A549 (cell line): ENCODE data around the gene OR2V1. TPM values are rescaled to one million over a fixed set of nuclear protein-coding genes. Genes with fewer than 3 reads are reported as not detected.

ENCODE experiments used
- ATAC-seq, 2 experiments: fragments of 200-7000 bp in 1 of 2; fragments of >200 bp in 1 of 2; cut with Nextera tagmentation in 1 of 2; cut with Tn5 transposase in 1 of 2; 3 replicates each; pipeline versions ENCODE4 v1.8.0 to v1.9.1; 2018 to 2020; ENCODE audit warnings: mild to moderate bottlenecking in 1 of 2, moderate library complexity in 1 of 2
- CTCF ChIA-PET: fragments of 300-600 bp; sonication (Branson Sonifier 250); formaldehyde crosslinking; extraction: SDS; loops from one replicate; lab custom pipeline; 2021; ENCODE audit warnings: antibody characterized with exemption, inconsistent platforms; lab: Yijun Ruan, JAX
- POLR2A ChIA-PET: fragments of 350-600 bp; formaldehyde crosslinking; extraction: SDS; loops from one replicate; lab custom pipeline; 2021; ENCODE audit warnings: antibody characterized with exemption, inconsistent platforms; lab: Yijun Ruan, JAX
- DNase-seq, 2 experiments: peaks; one replicate each; pipeline versions ENCODE4 v3.0.0 to v3.0.0-alpha.2; 2011 to 2016; ENCODE audit warnings: low read depth in 1 of 2, low spot score in 1 of 2
- FAIRE-seq: peaks from 2 replicates; lab custom pipeline; 2011; peaks lifted over from hg19 to GRCh38; lab: Jason Lieb, UNC
- H3K27ac ChIP-seq, 2 experiments: fragments of >200 bp; sonication (Bioruptor Twin); formaldehyde crosslinking; 3 replicates each; pipeline ENCODE4 v1.5.1; 2016 to 2017
- H3K4me1 ChIP-seq: fragments of >200 bp; sonication (Bioruptor Twin); formaldehyde crosslinking; 3 replicates; pipeline ENCODE4 v1.6.1; 2016
- H3K4me2 ChIP-seq: fragments of >200 bp; sonication (Bioruptor Twin); formaldehyde crosslinking; 3 replicates; pipeline ENCODE4 v1.6.1; 2016
- H3K4me3 ChIP-seq: fragments of >200 bp; sonication (Bioruptor Twin); formaldehyde crosslinking; 3 replicates; pipeline ENCODE4 v1.5.1; 2016
- H3K9me3 ChIP-seq: fragments of >200 bp; sonication (Bioruptor Twin); formaldehyde crosslinking; 3 replicates; pipeline ENCODE4 v1.6.1; 2016
- CBX8 ChIP-seq: fragments of 200-600 bp; sonication (generic); IDR thresholded peaks from 2 replicates; pipeline ENCODE4 v1.6.1; 2016
- CEBPB ChIP-seq, 2 experiments: fragments of >200 bp in 1 of 2; sonication (Bioruptor Twin) in 1 of 2; formaldehyde crosslinking in 1 of 2; IDR thresholded peaks; 2 replicates each; pipeline ENCODE4 v1.6.1; 2012 to 2016
- EHF ChIP-seq: fragments of 250-450 bp; sonication (Bioruptor Pico); IDR thresholded peaks from 2 replicates; pipeline ENCODE4 v1.5.0; 2020; ENCODE audit warnings: mild to moderate bottlenecking
- ESRRA ChIP-seq: fragments of 150-350 bp; IDR thresholded peaks from 2 replicates; pipeline ENCODE4 v1.6.1; 2014; ENCODE audit warnings: mild to moderate bottlenecking, low read length, borderline replicate concordance
- FOXS1 ChIP-seq: fragments of 250-450 bp; sonication (Bioruptor Pico); IDR thresholded peaks from 2 replicates; pipeline ENCODE4 v1.5.0; 2020; ENCODE audit warnings: mild to moderate bottlenecking, moderate library complexity
- JUN ChIP-seq, 2 experiments: fragments of >200 bp; sonication (Bioruptor Twin); formaldehyde crosslinking; IDR thresholded peaks; 2 replicates in 1 of 2; 3 replicates in 1 of 2; pipeline ENCODE4 v1.6.1; 2016 to 2017
- JUNB ChIP-seq: fragments of >200 bp; sonication (Bioruptor Twin); formaldehyde crosslinking; IDR thresholded peaks from 2 replicates; pipeline ENCODE4 v1.6.1; 2016
- KDM1A ChIP-seq: fragments of 200-600 bp; sonication (generic); IDR thresholded peaks from 2 replicates; pipeline ENCODE4 v1.6.1; 2016; ENCODE audit warnings: low read depth, mild to moderate bottlenecking
- MAZ ChIP-seq: fragments of 150-350 bp; IDR thresholded peaks from 2 replicates; pipeline ENCODE4 v1.6.1; 2014; ENCODE audit warnings: antibody characterized with exemption, low read depth, low read length, borderline replicate concordance
- RCOR1 ChIP-seq: fragments of 150-350 bp; IDR thresholded peaks from 2 replicates; pipeline ENCODE4 v1.6.1; 2014; ENCODE audit warnings: antibody characterized with exemption, low read length, low read depth
- SREBF2 ChIP-seq: fragments of 450-650 bp; IDR thresholded peaks from 2 replicates; pipeline ENCODE4 v1.6.1; 2014; ENCODE audit warnings: mild to moderate bottlenecking, moderate library complexity
- TP53 ChIP-seq: fragments of 250-450 bp; sonication (Bioruptor Pico); IDR thresholded peaks from 2 replicates; pipeline ENCODE4 v1.5.0; 2021; ENCODE audit warnings: mild to moderate bottlenecking, moderate library complexity
- WGBS: methylation state at CpG from one replicate; pipeline ENCODE4 v1.1.6; 2017; ENCODE audit errors: missing lambda C conversion rate; 5-methylcytosine and 5-hydroxymethylcytosine counted together
- polyA plus RNA-seq, 4 experiments: library from polyadenylated mRNA; depleted of rRNA in 3 of 4; stranded (reverse); fragments of >200 nt; fragmentation: RNase III in 1 of 4; extraction: RNeasy Plus Mini Kit Qiagen cat#74134 plus additional on column Dnase treatment in 1 of 4; gene quantifications; 2 replicates in 3 of 4; 3 replicates in 1 of 4; pipeline ENCODE4 v1.2.3, GENCODE V29; 2011 to 2017
- TF ChIP-seq, protein P1 (sequence below): IDR thresholded peaks from 2 replicates; pipeline ENCODE4 v1.6.1; 2012; ENCODE audit warnings: low read depth, borderline replicate concordance
- TF ChIP-seq, protein P2 (sequence below): fragments of >200 bp; sonication (Bioruptor Twin); formaldehyde crosslinking; IDR thresholded peaks from 3 replicates; pipeline ENCODE4 v1.6.1; 2016
- TF ChIP-seq, protein P3 (sequence below): IDR thresholded peaks from 2 replicates; pipeline ENCODE4 v1.6.1; 2012
- TF ChIP-seq, protein P4 (sequence below): fragments of 200-600 bp; sonication (generic); IDR thresholded peaks from 2 replicates; pipeline ENCODE4 v1.6.1; 2016; ENCODE audit warnings: antibody characterized with exemption, mild to moderate bottlenecking, moderate library complexity

The OR2V1 gene
- polyA plus RNA-seq, 2 of the 4 experiments (the other 2 are of a cell fraction): not detected

DNA sequence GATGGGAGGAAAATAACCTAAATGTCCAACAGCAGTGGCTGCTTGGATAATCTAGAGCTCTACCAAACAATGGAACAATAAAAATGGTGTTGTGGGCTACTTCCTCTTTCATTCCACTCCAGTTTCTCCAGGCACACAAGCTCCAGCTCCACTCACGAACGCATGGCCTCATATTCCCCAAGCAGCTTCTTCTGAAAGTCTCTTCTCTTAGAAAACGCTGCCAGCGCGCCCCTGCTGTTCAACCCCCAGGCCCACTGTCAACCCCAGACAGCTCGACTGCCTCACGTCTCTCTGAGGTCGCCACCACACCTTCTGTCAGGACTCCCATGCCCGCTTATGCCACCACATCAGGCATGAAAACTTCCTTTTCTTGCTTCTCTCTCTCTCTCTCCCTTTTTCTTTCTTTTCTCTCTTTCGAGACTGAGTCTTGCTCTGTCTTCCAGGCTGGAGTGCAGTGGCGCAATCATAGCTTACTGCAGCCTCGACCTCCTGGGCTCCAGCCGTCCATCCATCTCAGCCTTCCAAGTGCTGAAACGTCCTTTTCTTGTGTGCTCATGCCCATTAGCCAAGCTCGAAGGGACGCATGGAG, 32.6 kb upstream of the OR2V1 start:
- H3K4me2 ChIP-seq: peak overlapping the region; percentile 50
- FAIRE-seq (peak; percentile 98), DNase-seq (peak in 1 of 2 experiments; percentile 56), ATAC-seq (peak; percentile 32 to 43; a peak in 3 of 6 replicates)
- H3K4me1 ChIP-seq: peaks cover 28% of the 10 kb centered on the region
- H3K27ac ChIP-seq: peak overlapping the region in 1 of 2 experiments; percentile 71; a peak in 3 of 6 replicates
- no peaks in the 10 kb centered on the region for H3K9me3 ChIP-seq
- ChIA-PET POLR2A (no interaction called here), CTCF (interaction anchor here (0.8 to 1.2 kb wide), 2 partner anchors 9 to 295 kb away, joined by 3 to 4 read pairs; no protein-coding TSS in a partner anchor)
- peak; percentile 63 for TF ChIP-seq SREBF2
- TF ChIP-seq, protein P1, sequence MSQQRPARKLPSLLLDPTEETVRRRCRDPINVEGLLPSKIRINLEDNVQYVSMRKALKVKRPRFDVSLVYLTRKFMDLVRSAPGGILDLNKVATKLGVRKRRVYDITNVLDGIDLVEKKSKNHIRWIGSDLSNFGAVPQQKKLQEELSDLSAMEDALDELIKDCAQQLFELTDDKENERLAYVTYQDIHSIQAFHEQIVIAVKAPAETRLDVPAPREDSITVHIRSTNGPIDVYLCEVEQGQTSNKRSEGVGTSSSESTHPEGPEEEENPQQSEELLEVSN: 0 out of 2 replicates have a peak, but pooled peaks have one; percentile 26
- TF ChIP-seq, protein P2, sequence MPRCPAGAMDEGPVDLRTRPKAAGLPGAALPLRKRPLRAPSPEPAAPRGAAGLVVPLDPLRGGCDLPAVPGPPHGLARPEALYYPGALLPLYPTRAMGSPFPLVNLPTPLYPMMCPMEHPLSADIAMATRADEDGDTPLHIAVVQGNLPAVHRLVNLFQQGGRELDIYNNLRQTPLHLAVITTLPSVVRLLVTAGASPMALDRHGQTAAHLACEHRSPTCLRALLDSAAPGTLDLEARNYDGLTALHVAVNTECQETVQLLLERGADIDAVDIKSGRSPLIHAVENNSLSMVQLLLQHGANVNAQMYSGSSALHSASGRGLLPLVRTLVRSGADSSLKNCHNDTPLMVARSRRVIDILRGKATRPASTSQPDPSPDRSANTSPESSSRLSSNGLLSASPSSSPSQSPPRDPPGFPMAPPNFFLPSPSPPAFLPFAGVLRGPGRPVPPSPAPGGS: no peak
- TF ChIP-seq CBX8: no peak
- TF ChIP-seq, protein P3, sequence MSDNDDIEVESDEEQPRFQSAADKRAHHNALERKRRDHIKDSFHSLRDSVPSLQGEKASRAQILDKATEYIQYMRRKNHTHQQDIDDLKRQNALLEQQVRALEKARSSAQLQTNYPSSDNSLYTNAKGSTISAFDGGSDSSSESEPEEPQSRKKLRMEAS: no peak
- H3K4me3 ChIP-seq: no peak overlapping the region
- WGBS: 58% methylated on average over 16 of the region's 16 CpGs

DNA sequence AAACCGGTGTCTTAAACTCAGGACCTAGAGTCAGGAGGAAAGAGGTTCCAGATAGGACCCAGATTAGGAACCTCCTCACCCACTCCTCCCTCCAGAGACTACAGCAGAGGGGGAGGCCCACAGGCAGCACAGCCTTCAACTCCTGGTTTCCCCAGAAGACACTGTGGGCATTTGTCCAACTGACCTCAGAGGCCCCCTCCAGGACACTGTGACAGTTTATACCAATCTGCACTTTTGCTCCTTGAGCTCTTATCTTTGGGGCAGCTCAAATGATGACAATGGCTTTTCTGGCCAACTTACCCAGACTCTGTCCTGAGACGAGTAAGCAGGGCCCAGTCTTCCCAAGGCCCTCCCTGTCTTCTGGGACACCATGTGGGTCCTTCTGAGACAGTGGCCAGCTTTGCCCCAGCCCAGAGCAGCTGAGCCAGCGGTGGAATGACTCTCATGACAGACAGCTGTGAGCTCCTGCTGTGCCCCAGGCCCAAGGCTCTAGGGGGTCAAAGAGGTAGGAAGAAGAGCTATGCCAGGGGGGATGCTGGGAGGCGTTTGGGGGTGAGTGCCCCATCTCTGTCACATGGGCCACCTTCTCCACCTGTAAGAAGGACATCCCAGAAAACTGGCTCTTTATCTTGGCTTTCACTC, 30.7 kb upstream of the OR2V1 start:
- WGBS: 91% methylated on average over 4 of the region's 4 CpGs
- Histone ChIP-seq H3K4me2 (peak overlapping the region; percentile 89), H3K4me1 (peaks cover 22% of the 10 kb centered on the region), H3K27ac (peak overlapping the region; percentile 91), H3K4me3 (peak overlapping the region; percentile 38), H3K9me3 (no peaks in the 10 kb centered on the region)
- ATAC-seq: no peak
- ChIA-PET POLR2A (no interaction called here), CTCF (interaction anchor here (0.8 to 1.5 kb wide), 4 partner anchors 12 to 47 kb away, joined by 3 to 5 read pairs (median 4); no protein-coding TSS in a partner anchor)
- no peak for DNase-seq
- TF ChIP-seq RCOR1 (no peak), FOXS1 (CRISPR knock-in tag) (no peak), KDM1A (no peak), MAZ (no peak), CBX8 (no peak), JUNB (no peak), JUN (IDR thresholded peaks at IDR 0.05) (no peak), TP53 (CRISPR knock-in tag) (0 out of 2 replicates have a peak, but pooled peaks have one; percentile 0), EHF (CRISPR knock-in tag) (0 out of 2 replicates have a peak, but pooled peaks have one; percentile 24), ESRRA (no peak), CEBPB (IDR thresholded peaks at IDR 0.05) (no peak)
- TF ChIP-seq, protein P4, sequence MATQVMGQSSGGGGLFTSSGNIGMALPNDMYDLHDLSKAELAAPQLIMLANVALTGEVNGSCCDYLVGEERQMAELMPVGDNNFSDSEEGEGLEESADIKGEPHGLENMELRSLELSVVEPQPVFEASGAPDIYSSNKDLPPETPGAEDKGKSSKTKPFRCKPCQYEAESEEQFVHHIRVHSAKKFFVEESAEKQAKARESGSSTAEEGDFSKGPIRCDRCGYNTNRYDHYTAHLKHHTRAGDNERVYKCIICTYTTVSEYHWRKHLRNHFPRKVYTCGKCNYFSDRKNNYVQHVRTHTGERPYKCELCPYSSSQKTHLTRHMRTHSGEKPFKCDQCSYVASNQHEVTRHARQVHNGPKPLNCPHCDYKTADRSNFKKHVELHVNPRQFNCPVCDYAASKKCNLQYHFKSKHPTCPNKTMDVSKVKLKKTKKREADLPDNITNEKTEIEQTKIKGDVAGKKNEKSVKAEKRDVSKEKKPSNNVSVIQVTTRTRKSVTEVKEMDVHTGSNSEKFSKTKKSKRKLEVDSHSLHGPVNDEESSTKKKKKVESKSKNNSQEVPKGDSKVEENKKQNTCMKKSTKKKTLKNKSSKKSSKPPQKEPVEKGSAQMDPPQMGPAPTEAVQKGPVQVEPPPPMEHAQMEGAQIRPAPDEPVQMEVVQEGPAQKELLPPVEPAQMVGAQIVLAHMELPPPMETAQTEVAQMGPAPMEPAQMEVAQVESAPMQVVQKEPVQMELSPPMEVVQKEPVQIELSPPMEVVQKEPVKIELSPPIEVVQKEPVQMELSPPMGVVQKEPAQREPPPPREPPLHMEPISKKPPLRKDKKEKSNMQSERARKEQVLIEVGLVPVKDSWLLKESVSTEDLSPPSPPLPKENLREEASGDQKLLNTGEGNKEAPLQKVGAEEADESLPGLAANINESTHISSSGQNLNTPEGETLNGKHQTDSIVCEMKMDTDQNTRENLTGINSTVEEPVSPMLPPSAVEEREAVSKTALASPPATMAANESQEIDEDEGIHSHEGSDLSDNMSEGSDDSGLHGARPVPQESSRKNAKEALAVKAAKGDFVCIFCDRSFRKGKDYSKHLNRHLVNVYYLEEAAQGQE: no peak
- TF ChIP-seq, protein P1: no peak
- FAIRE-seq: no peak
